Measurements from ENCODE around the gene MTARC2. TPM values are rescaled to one million over a fixed set of nuclear protein-coding genes. Genes with fewer than 3 reads are reported as not detected.
"Not testable (repeated sequence)": the region's sequence is repeated elsewhere in the genome, so short reads cannot be mapped to it uniquely, and the experiment has no call there.

MTARC2 gene
- total RNA-seq, 1 experiment from 2014 or later: 1.1 TPM

GRCh38 chr1:220732137-220732536, 16.0 kb upstream of the MTARC2 start:
- peak; percentile 18 for DNase-seq (ENCODE audit: low read depth)

GRCh38 chr1:220732621-220733020, 15.5 kb upstream of the MTARC2 start:
- no peak for DNase-seq (ENCODE audit: low read depth)

GRCh38 chr1:220733086-220733601, 15.0 kb upstream of the MTARC2 start:
- peak; percentile 83 for DNase-seq (ENCODE audit: low read depth)

DNA sequence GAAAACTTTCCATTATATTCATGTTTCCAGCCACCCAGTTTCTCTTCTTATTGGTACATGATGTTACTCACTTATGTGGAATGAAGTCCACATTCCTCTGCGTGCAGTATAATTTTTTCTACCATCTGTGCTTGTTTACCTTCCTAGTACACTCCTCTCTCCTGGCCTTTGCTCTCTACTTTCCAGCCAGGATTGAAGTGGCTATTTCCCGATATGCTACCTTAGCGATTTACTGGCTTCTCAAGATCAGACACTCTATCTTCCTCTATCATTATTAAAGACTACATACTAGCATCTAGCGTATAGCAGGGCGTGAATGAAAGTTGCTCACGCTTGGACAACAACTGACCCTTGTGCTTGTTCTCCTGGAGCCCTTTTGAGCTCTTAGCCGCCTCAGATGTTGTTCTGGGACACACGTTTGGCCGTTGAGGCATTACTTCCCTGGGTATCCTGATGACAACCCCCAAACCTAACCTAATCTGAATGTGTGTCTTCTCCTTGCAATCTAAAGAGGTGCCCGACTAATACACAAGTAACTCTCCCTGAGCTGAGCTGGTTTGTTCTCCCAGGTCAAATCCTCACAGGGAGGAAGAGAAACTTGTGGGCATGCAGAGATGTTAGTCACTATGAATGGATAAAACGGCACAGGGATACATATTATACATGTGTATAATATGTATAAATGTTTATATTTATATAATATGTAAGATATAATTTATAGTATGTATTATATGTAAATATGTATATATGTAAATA, 13.4 kb upstream of the MTARC2 start:
- peak; percentile 69 for DNase-seq (ENCODE audit: low read depth)

DNA sequence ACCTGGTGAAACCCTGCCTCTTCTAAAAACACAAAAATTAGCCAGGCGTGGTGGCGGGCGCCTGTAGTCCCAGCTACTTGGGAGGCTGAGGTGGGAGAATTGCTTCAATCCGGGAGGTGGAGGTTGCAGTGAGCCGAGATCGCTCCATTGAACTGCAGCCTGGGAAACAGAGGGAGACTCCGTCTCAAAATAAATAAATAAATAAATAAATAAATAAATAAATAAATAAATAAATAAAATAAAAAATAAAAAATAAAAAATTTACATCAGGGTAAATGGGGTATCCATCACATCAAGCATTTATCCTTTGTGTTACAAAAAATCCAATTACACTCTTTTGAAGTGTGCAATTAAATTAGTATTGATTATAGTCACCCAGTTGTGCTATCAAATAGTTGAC, 11.8 kb upstream of the MTARC2 start:
- not testable (repeated sequence) for DNase-seq (ENCODE audit: low read depth)

DNA sequence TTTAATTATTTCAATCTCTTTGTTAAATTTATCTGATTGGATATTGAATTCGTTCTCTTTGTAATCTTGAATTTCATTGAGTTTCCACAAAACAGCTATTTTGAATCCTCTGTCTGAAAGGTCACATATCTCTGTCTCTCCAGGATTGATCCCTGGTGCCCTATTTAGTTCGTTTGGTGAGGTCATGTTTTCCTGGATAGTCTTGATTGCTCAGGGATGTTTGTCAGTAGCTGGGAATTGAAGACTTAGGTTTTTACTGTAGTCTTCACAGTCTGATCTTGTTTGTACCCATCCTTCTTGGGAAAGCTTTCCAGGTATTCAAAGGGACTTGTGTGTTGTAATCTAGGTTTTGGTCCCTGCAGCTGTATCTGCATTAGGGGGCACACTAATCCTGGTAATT, 6.8 kb upstream of the MTARC2 start:
- no peak for DNase-seq (ENCODE audit: low read depth)

DNA sequence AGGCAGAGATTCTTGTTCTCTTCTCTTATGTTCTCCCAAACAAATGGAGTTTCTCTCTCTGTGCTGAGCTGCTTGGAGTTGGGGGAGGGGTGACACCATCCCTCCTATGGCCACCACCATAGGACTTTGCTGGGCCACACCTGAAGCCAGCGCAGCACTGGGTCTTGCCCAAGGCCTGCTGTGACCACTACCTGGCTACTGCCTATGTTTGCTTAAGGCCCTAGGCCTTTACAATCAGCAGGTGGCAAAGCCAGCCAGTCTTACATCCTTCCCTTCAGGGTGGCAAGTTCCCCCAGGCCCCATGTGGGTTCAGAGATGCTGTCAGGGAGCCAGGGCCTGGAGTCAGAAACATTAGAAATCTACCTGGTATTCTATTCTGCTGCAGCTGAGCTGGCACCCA, 6.3 kb upstream of the MTARC2 start:
- DNase-seq (ENCODE audit: low read depth): no peak

GRCh38 chr1:220742520-220742919, 5.6 kb upstream of the MTARC2 start:
- DNase-seq (ENCODE audit: low read depth): no peak

GRCh38 chr1:220746851-220747250, 1.3 kb upstream of the MTARC2 start:
- no peak for DNase-seq (ENCODE audit: low read depth)

DNA sequence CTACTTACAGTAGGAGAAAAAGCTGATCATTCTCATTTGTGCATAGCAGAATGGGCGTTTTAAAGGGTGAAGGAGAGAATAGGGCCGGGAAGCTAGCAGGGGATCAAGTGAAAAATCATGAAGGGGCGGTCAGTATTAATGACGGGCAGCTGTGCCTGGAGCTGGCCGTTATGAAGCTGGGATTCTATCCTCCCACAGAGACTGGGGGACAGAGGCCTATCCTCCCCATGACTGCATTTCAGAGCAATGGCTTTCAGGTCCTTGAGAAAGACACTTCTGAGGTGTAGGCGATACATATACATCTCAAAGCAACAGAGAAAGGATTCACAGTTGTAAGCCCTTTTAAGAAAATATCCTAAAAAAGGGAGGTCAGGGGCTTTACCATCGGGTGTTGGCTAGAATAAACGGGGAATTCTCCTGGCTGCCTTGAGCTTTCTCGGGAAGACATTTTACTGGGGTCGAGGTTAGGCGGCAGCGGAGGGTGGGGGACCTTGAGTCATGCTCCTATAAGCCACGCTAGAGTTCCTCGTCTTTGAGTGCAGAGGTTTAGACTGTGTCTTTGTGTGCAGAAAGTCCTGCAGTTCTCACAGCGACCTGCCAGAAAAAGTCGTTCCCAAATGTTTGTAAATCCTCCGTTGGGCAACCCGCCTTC, 559 bp upstream of the MTARC2 start:
- DNase-seq (ENCODE audit: low read depth): no peak

DNA sequence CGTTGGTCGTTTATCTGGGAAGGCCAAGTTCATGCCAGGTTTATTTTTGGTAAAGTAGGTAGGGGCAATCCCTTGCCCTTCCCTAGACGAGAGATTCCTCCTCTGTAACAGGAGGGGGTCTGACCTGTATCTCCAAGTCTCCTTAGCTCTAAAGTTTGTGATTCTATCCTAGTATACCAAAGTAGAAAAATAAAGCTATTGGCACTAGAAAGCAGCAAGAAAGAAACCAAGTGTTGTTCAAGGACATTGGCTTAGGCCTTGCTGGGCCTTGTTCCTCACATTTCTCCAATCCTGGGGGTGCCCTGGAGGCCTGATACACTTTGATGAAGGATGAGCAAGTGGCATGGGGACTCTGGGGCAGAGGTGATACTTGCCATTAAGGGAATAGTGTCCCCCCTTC, 814 bp downstream of the MTARC2 start:
- DNase-seq (ENCODE audit: low read depth): no peak

- no peak for DNase-seq (ENCODE audit: low read depth)
These were observed 2.0 kb downstream of the MTARC2 start for GRCh38 chr1:220750131-220750515.

DNA sequence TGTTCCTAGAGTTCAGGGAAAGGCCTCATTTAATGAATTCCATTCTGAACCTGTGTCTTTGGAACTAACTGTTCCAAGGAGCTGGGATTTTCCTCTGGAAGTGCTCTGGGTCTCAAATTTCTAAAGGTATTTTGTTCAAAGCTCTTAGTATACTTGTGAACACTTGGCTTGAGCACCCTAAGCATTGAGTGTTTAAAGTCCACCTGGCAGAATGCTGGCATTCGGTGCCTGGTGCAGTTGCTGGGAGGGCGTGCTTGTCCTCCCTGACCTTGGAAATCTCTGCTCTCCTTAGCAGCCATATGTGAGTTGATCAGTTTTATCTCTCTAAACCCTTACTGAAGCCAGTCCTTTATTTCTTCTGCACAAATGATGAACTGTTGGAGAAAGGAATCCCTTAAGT, 3.0 kb downstream of the MTARC2 start:
- no peak for DNase-seq (ENCODE audit: low read depth)

DNA sequence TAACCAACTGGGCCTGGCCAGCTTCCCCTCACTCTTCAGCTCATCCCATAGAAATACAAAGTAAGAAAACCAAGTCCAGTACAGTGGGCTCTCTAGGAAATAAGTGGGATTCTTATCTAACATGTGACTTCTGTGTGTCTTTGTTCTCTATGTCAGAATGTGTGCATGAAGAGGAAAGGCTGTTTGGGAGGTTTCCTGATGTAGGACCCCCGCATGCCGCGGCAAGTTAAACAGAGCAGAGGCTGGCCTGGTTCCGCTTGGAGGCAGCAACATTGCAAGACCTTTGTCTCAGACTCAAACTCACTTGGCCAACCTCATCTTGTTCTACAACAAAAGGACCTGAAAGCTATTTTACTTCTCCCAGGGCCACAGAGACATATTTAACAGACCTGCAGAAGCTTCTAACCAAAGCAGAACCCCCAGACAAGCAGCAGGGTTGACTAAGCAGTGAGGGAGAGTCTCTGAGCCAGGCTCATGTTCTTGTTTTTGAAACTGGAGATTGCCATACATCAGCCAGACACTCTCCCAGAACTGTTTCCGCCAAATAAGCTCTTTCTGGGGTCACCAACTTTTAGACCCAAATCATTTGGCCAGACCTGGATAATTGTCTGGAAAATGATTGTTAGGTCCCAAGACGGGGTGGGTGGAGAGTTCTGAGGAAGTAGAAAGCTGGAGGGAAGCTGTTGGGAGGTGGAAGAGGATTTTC, 6.2 kb downstream of the MTARC2 start:
- no peak for DNase-seq (ENCODE audit: low read depth)

GRCh38 chr1:220754918-220755295, 6.8 kb downstream of the MTARC2 start:
- DNase-seq (ENCODE audit: low read depth): no peak

- DNase-seq (ENCODE audit: low read depth): no peak
These were observed 7.2 kb downstream of the MTARC2 start for GRCh38 chr1:220755309-220755708.

DNA sequence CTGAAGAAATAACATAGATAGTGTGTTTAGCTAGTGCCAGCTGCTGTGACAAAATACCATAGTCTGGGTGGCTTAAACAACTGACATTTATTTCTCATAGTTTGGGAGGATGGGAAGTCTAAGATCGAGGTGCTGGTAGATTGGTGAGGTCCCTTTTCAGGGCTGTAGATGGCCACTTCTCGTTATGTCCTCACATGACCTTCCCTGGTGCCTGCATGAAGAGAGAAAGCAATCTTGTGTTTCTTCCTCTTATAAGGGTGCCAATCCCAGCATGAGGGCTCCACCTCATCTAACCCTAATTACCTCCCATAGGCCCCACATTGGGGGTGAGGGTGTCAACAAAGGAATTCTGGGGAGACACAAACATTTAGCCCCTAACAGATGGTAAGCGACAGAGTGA, 9.3 kb downstream of the MTARC2 start:
- no peak for DNase-seq (ENCODE audit: low read depth)

DNA sequence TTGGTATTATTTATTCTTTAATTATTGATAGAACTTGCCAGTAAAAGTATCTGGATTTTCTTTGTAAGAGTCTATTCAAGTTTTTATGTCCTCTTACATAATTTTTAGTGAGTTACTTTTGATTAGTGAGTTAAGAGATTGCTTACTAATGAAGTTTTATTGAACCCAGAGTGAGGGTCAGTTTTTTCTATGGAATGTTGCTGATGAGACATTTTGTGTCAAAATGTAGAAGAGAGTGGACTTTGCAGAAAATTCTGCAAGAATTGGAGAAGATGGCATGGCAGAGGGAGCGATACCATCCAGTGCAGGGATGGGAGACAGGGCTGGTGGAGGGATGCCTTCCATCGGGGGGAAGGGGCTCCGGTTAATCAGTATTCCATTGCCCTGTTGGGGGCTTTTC, 11.0 kb downstream of the MTARC2 start:
- no peak for DNase-seq (ENCODE audit: low read depth)

DNA sequence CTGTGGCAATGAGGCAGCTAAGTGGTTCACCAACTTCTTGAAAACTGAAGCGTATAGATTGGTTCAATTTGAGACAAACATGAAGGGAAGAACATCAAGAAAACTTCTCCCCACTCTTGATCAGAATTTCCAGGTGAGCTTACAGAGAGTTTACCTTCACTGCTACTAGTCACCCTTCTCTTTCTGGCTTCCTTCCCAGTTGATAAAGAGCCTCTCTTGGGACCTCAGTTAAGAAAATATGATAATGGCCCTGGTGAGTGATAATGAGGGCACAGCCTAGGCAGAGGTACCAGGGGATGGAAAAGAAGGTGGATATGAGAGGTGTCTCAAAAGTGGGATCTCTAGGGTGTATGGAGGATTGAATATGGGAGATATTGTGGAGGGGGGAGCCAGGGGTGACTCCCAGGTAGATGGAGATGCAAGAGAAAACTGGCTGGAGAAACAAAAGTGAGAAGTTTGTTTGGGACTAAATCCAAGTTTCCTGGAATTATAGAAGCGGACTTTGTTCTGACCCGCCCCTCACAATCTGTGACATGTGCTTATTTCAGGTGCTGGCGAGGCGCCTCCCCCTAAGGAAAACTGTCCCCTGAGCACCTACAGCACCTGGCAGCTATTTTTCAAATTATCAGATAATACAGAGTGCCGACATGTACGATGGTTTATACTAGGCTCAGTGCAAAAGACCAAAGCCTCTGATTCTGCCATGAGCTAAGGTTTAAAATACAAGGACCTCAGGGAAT, 13.7 kb downstream of the MTARC2 start:
- no peak for DNase-seq (ENCODE audit: low read depth)

GRCh38 chr1:220764757-220765156, 16.6 kb downstream of the MTARC2 start:
- DNase-seq (ENCODE audit: low read depth): no peak

- DNase-seq (ENCODE audit: low read depth): no peak
These were observed 19.4 kb downstream of the MTARC2 start for GRCh38 chr1:220767312-220768125.

All from M059J (cell line).